Fibroblast of skin of left quadriceps (primary cell): Measurements from ENCODE around the gene SLC8A3.
"Not testable (repeated sequence)": the region's sequence is repeated elsewhere in the genome, so short reads cannot be mapped to it uniquely, and the experiment has no call there.

ENCODE experiments used
- DNase-seq, 2 experiments: peaks; one replicate each; pipeline ENCODE4 v3.0.0-alpha.2; 2013; ENCODE audit warnings: low read depth in 2 of 2

Gene SLC8A3, protein sequence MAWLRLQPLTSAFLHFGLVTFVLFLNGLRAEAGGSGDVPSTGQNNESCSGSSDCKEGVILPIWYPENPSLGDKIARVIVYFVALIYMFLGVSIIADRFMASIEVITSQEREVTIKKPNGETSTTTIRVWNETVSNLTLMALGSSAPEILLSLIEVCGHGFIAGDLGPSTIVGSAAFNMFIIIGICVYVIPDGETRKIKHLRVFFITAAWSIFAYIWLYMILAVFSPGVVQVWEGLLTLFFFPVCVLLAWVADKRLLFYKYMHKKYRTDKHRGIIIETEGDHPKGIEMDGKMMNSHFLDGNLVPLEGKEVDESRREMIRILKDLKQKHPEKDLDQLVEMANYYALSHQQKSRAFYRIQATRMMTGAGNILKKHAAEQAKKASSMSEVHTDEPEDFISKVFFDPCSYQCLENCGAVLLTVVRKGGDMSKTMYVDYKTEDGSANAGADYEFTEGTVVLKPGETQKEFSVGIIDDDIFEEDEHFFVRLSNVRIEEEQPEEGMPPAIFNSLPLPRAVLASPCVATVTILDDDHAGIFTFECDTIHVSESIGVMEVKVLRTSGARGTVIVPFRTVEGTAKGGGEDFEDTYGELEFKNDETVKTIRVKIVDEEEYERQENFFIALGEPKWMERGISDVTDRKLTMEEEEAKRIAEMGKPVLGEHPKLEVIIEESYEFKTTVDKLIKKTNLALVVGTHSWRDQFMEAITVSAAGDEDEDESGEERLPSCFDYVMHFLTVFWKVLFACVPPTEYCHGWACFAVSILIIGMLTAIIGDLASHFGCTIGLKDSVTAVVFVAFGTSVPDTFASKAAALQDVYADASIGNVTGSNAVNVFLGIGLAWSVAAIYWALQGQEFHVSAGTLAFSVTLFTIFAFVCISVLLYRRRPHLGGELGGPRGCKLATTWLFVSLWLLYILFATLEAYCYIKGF

DNA sequence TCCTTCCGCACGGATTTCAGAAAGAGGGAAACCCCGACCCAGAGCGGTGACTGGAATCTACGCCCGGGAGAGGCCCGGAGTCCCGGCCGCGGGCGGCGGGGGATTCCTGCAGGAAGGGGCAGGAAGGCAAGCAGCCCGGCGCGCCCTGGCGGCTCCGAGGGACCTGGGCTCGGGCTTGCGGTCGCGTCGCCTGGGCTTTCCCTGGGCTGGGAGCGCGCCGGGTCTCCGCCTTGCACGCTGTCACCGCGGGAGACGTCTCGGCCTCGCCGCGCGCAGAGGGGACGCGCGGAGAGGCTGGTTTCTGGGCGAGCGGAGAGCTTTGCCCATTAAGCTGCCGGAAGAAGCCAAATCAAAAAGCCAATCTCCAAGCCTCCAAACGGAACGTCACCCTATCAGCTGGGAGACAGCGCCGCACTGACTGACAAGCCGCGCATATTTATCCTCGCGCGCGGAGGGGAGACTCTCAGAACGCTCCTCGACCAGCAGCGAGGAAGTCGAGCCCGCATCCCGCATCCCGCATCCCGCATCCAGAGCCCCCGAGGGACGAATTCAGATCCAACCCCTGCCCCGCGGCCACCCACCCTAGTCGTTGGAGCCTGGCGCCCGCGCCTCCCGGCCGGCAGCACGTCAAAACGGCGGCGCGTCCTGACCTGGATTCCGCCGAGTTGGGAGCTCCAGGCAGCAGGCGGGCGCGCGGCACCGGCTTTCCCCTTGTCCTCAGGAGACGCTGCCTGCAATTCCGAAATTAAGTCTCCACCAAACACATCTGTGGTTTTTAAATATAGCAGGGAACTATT is at the start of gene SLC8A3:
TSS of gene SLC8A3 (minus strand) at position 293 of the 797 bp plus-strand sequence. CDS start 20,529 bp downstream, outside the sequence.
- DNase-seq = no peak

DNA sequence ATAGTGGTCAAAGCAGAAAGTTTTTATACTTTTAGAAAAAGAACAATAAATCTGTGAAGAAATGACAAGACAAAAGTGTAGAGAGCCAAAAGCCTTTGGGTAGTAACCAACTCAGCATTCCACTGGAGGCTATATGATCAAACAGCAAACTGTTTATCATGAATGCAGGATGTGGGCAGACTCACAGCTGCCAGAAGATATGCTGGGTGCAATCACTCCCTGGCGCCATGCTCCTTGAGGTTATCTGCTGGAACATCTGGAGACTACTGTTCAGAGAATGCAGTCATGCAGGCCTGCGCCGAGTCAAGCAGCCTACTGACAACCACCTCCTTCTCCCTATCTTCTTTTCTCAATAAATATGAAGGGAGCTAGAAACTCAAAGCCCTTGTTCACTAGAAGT is 49.0 kb upstream of the SLC8A3 start:
- DNase-seq = no peak

DNA sequence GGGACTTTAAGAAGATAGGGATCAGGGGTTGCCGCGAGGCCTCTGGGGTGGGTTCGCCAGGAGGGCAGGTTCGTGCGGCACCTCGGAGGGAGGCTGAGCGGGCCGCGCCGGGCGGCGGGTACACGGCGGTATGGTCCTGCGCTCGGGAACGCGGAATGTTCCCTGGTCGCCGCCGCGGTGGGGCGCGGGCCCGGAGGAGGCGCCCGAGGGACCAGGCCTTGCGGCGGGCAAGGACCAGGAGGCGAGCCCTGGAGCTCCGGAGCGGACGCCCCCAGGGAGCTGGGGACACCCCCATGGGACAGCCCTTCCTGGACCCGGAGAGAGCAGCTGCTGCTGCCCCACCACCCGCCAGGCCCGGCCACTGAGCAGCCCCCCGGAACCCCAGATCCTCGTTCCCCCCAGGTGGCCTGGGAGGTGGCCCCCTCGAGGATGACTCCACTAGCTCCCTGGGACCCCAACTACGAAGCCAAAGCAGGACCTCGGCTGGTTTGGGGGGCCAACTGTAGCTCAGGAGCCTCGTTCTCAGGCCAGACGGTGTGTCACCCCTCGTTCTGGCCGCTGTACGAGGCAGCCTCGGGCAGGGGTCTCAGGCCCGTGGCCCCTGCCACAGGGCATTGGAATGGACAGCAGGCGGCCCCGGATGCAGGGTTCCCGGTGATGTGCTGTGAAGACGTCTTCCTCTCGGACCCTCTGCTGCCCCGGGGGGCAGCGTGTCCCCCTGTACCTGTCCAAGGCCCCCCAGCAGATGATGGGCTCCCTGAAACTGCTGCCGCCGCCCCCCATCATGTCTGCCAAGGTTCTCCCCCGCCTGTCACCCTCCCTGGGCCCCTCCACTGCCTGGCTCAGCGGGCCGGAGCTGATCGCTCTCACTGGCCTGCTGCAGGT is 45.6 kb upstream of the SLC8A3 start:
- DNase-seq = no peak

DNA sequence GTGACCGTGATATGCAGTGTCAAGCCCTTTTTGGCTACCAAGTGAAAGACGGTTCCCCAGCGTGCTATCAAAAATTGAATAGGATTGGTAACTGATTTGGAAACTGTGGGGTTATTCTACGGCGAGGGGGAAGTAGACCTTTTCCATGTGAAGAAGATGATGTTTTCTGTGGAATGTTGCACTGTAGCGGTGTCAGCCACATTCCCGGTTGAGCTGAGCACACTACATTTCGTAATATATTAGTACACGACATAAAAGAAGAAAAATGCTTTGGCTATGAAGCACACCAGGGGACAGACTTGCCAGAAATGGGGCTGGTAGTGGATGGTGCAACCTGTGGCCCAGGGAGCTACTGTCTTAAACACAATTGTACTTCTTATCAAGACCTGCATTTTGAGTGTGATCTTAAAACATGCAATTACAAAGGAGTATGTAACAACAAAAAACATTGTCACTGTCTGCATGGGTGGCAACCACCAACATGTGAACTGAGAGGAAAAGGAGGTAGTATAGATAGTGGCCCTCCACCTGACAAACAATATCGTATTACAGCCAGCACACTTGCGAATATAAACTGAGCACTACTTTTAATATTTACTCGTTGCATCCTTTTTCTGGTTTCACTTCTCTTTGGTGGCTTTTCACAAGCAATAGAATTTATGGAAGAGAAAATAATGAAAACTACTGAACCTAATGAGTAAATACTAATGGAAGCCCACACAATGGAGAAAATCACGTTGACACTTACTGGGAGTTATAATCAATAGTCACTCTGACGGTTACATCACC is 43.2 kb upstream of the SLC8A3 start:
- DNase-seq = not testable (repeated sequence)

DNA sequence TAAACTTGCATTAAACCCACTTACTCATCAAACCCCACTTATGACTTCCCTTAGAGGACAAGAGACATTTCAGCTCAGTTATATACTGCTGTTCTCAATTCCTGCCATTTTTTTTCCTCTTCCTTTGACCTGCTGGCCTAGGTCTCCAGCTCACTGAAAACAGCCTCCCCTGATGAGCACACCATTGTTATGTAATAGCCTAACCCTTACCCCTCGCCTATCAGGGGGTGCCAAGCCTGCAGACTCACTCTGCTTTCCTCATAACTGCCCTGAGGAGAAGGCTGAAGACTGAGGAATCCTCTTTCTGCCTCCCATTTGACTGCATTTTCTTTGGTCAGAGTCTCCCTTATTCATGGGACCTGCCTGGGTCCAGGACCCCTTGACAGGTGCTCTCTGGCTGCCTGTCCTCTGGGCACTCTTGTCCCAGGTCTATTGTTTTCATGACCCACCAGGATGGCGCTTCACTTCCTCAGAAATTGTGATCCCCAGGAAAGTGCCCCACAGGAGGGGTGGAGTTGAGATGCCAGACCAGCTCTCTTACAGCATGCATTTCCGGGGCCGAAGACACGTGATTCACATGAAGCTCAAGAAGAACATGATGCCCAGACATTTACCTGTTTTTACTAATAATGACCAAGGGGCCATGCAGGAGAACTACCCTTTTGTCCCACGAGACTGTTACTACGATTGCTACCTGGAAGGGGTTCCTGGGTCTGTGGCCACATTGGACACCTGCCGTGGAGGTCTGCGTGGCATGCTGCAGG is 41.3 kb upstream of the SLC8A3 start:
- not testable (repeated sequence) for DNase-seq

DNA sequence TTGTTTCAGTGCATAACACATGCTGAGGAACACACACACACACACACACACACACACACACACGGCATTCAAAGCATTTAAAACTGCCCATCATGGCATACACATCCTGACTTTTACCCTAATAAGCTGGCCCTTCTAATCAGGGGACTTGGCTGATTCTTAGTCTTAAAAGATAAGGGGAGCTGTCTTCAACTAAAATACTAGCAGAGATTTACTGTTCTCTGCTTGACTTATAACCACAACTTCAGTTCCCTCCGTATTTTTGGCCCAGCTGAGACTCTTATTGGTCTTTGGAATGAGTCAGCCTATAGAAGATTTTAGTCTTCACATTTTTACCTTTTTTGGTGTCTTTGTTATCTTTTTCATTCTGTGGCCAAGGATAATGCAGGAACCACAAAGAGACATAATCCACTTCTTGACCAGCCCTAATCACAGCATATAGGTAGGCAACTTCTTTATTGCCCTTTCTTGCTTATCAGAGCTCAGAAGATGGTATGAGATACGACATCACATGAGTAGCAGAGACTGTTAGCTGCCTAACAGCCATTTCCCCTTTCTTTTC is 25.1 kb upstream of the SLC8A3 start:
- no peak for DNase-seq

DNA sequence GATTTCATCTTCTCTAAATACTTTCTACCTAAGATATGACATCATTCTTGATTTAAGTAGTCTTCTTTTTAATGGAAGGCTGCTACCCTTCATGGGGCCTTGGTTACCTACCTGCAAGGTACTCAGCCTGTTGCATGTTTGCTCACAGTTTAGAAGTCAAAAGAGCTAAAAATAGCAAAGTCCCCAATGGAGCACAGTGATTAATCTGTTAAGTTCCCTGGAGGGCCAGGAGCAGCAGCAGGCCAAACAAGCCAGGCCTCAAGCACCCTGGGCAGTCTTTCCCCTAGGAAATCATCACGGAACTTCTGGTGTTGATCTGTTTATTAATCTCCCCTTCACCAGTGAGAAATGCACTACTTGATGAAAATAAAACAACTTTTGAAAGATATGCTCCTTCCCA is 24.0 kb upstream of the SLC8A3 start:
- DNase-seq = no peak

DNA sequence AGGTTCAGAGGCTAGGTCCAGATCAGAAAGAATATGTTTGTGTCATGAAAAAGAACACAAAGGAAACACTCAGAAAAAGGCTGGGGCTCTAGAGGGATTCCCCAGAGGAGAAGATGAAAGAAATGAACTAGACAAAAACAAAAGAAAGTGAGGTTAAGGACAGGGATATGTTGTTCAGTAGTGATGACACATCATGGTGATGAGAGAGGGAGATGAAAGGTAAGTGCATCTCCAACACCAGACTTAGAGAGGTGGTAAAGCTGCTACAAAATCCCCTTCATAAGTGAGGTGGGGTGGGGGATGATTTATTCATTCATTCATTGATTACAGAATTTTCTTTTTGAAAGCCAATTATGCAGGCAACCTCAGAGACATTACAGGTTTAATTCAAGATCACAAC is 19.6 kb upstream of the SLC8A3 start:
- DNase-seq = no peak

DNA sequence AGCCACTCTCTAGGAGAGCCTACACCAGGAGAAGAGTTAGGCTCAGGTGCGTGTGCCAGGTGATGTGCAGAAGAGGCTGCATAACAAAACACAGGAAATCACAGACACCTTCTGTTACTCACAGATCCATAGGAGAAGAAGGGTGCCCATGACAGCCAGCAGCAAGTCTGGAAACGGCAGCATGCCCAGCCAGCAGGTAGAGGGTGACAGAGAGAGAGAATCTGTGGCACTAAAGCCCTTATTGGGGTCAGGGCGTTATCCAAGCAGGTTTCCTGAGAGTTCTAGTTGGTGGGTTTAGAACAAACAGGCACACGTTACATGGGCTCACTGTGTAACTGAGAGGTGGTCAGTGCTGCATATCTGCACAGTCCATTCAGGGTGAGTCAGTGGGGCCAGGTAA is 14.9 kb upstream of the SLC8A3 start:
- no peak for DNase-seq

DNA sequence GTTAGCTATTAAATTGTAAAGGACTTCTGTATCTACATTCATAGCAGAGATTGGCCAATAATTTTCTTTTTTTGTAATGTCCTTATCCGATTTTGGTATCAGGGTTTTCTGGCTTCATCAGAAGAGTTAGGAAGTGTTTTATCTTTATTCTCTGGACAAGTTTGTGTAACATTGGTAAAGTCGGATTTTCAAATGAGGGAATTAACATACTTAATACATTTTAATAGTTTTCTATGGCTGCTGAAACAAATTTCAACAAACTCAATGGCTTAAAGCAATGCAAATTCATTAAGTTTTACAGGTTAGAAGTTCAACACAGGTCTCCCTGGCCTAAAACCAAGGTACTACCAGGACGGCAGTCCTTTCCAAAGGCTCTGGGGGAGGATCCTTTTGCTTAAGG is 13.2 kb upstream of the SLC8A3 start:
- no peak for DNase-seq

DNA sequence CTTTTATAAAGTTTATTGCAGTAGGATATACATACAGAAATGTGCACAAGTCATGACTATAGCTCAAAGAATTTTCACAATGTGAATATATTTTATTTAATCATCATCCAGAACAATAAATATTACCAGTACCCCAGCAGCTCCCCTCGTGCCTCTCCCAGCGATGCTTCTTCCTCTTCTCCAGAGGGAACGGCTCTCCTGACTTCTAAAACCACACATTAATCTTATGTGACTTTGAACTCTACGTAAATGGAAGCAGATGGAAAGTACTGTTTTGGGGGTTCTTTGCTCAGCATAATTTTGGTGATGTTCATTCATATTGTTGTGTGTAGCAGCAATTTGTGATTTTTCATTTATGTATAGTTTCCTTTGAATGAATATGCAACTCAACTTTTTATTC is 4.6 kb upstream of the SLC8A3 start:
- DNase-seq = no peak

DNA sequence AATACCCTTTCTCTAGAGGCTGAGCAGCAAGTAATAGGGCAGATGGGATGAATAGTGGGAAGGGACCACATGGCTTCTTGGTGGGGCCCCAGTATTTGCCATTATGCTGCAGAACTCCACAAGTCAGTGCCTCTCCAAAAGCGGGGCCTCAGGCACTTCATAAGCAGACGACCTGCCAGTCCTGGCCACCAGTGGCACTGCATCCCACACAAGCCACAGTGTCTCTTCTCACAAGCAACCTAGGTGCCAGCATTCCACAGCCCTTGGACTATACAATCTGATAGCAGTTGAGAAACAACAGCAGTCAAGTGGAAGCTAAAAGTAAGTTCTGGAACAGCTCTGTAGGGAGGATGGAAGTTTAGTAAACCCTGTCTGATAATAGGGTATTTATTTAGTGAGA is 4.2 kb upstream of the SLC8A3 start:
- no peak for DNase-seq

DNA sequence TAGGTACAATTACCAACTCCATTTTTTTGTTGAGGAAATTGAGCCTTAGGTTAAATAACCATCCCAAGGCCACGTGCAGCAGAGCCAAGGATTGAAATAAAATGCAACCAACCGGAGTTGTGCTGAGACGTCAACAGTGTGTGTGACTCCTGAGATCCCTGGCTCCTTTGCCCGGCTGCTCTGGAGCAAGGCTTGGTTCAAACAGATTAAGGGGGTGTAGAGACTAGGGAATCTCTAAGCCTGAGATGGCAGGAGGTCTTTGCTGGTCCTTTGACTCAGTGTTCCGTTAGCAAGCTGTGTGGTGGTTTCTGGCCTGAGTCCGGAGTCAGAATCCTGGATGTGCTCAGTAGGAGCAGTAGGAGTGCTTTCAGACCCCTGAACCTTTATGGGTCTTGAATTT is 1.4 kb upstream of the SLC8A3 start:
- DNase-seq = no peak

DNA sequence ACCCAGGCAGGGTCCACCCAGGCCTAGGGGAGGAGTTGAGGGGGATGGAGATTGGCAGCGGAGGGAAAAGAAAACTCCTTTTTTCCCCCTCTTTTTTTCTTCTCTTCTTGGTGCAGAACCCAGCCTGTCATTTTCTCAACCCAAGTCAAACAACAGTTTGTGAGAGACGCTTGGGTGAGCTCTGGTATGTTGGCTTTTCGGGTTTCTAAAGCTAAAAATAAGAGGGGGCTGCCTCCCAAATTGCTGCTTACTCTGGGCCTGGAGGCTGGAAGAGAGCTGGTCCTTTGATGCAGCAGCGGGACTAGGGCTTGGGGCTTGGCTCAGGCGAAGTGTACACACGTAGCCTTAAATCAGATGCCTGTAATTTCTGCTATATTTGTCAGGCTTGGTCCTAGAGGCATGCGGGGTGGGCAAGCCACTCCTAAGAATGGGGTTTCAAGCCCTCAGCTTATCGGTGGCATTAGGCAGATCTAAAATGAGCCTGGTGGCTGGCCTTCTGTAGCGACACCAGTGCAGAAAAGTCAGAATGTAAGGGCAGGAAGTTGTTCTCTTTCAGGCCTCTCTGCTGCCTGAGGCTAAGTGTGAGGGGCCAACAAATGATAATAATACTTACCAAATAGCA is 816 bp upstream of the SLC8A3 start:
- no peak for DNase-seq

DNA sequence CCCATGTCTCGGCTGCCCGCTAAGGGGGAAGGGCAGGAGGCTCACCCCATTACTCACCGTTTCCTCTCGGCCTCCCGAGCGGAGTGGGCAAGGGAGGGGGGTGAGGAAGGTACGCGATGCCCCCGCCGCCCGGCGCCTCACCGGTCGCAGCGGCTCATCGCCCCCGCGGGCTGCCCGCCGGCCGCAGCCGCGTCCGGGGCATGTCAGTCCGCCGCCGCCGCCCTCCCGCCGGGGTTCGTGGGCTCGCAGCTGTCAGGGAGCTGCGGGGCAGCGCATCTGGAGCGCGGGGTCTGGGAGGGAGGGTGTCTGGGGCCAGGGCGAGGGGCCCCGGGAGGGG is 461 bp downstream of the SLC8A3 start:
- no peak for DNase-seq

DNA sequence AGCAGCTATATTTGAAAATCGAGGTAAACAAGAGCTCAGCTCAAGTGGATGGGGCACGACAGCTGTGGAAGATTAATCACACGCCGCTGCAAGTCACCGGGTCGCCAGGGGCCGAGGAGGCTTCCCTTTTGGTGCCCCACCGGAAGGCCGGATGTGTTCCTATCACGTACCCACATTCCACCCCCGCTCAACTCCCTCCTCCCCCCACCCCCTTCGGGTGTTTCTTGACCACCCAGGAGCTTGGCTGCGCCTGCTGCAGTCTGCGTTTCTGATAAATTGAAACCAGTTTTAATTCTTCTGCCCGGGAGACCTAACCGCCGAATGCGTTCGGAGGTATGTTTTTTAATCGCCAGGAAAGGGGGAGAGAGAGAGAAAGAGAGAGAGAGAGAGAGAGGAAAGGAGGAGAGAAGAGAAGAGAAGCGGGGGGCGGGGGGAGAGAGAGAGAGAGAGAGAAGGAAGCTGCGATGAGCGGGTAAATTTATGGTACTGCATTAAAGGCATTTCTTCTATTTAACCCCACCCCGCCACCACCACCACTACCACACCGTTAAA is 1.8 kb downstream of the SLC8A3 start:
- peak in 1 of 2 experiments; percentile 5 for DNase-seq

DNA sequence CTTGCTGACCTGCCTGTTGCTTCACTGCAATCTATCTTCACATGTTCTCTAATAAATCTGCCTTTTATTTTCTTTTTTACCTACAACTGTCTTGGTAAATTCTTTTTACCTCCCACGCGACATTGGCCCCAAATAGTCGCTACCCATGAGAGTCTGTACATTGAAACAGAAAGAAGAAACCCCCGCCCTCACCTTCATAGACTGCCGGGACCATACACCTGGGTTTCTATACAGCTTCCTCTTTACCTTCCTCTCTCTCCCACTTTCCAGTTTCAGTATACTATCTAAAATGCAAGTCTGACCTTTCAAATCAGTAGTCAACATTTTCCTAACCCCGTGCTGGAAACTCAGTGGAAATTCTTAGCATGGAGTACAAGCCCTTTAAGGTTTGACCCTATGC is 4.8 kb downstream of the SLC8A3 start:
- no peak for DNase-seq

DNA sequence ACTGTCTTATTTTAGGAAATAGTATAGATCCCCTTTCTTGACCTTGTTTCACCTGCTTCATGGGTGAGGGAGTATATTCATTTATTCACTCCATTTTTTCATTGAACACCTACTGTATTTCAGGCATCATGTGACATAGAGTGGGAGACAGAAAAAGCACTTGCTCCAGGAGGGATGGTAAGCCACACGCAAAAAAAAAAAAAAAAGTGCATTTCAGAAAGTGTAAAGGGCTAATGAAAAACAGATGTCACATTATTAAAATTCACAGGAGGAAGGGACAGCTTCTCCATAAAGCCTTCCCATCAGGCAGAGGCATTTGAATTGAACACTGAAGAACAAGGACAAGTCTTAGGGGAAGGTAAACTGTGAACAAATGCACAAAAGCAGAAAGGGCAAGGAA is 7.5 kb downstream of the SLC8A3 start:
- no peak for DNase-seq
